ENCODE results near the gene KCNAB2.

DNA sequence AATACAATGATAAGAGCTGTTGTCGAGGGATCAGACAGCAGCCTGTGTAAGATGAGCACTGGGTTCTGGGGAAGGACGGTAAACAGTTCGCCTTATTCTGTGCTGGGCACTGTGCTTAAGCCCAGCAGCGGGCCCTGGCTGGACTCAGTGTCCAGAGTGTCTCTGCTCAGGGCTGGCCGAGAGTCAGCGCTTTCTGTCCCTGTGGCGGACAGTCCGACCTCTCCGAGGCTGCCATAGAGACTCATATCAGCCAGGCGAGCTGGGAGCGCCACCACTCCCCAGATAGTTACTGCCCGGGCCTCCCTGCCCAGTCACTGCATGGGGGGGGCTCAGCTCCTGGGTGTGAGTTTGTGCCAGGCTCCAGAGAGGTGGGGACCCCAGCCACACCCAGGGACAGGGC lies 38.8 kb upstream of the KCNAB2 start:
- TF ChIP-seq, protein P1, sequence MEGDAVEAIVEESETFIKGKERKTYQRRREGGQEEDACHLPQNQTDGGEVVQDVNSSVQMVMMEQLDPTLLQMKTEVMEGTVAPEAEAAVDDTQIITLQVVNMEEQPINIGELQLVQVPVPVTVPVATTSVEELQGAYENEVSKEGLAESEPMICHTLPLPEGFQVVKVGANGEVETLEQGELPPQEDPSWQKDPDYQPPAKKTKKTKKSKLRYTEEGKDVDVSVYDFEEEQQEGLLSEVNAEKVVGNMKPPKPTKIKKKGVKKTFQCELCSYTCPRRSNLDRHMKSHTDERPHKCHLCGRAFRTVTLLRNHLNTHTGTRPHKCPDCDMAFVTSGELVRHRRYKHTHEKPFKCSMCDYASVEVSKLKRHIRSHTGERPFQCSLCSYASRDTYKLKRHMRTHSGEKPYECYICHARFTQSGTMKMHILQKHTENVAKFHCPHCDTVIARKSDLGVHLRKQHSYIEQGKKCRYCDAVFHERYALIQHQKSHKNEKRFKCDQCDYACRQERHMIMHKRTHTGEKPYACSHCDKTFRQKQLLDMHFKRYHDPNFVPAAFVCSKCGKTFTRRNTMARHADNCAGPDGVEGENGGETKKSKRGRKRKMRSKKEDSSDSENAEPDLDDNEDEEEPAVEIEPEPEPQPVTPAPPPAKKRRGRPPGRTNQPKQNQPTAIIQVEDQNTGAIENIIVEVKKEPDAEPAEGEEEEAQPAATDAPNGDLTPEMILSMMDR (IDR thresholded peaks at IDR 0.05; ENCODE audit: low read length), result no peak
- no peak for TF ChIP-seq EZH2 (optimal IDR thresholded peaks at IDR 0.05; ENCODE audit: low read depth, low read length)

Measured in MM.1S (cell line).